Kasumi-1 (cell line): ENCODE measurements around the gene CDK14.
A peak's percentile ranks its signal among the peaks of the same experiment; 100 is the strongest.

Experiments
- DNase-seq, 2 experiments: peaks; one replicate each; lab custom pipeline; 2025; lab: John Stamatoyannopoulos, UW

The CDK14 gene

DNA sequence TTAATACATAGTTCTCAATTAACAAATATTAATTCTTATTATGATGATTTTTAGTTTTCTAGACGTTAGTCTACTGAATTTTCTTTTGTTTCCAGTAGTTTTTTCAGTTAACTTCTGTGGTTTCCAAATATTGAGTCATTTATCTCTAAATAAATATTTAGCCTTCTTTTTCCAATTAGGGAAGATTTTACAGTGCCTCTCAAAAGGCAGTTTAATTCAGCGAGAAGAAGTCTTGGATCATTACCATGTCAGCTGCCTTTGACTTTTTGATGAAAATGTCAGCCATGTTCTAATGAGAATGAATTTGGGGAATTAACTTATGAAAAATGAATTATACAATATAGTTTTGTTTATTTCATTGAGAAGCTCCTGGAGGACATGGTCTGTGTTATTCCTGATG lies 90.0 kb downstream of the CDK14 start:
- no peak for DNase-seq

DNA sequence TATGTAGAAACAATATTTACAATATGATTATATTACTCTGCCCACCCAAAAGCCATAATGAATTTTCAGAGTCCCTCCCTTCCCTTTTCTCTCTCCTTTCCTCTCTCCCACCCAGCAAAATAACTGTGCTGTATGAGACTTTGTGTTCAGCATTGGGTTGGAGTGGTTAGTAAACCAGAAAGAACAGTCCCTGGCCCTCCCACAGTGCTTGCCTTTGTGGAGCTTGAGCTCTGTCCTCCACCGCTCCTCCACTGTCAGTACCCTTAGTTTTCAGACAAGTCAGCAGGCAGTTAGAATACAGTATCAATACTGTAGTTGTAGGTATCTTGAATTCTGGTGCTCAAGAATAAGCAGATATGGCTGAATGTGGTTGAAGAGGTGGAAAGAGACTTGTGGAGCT lies 92.7 kb downstream of the CDK14 start:
- no peak for DNase-seq

DNA sequence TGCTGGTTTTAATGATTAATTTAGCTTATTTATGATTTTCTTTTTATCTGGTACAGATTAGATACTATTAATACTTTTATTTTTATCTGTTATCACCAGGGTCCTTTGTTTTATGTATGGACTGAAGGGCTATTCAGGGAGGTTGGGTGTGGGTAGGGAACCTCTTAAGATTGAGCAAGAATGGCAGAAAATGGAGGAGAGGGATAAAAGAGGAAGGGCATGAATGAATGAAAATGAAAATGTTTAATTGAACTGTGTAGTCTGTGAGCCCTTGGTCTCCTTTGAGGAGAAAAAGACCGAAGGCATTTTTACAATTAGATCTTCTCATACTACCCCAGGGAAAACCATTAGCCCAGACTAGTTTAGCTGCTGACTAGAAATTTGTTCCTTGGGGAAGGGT lies 93.1 kb downstream of the CDK14 start:
- no peak for DNase-seq

DNA sequence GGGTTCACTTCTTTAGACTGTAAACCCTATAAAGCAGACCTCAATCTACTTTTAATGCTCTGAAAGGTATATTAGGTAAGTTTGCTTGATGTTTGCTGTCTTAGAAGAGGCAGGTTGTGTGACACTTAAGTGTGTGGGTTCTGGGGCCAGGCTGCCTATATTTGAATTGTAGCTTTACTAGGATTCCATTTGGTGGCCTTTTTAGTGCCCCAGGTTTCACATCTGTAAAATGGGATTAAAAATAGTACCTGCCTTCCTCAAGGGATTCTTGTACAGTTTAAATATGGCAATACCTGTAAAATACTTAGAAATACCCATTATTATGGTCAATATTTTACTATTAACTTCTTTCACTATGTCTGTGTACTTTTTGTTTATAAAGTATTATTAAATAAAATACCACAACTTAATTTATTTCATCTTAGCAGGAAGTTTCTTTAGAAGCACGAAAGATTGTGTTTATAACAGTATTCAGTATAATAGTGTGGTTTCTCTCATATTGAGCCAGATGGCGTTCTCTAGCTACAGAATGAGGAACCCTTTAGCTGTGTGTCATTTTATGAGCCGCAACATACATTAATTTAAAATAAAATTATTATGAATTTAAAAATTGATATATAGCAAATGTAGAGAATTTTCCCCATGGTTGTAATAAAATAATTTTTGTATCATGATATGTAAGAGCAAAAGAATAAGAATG lies 94.2 kb downstream of the CDK14 start:
- DNase-seq: no peak

DNA sequence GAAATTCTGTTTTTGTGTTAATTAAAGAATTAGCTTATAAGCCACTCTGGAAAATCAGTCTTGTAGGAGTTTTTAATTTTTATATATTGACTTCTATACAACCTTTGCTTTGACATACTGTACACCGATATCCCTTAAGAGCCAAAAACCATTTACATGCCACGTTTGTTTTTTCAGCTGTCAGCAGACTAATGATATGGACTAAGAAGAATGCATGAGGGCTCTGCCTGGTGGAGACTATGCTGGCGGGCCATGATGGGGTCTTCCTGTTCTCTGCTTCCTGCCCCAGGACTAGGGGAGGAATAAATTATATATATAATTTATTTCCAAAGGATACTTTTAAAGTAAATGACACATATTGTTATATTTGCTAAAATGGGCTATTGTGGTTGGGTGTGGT lies 96.3 kb downstream of the CDK14 start:
- no peak for DNase-seq

DNA sequence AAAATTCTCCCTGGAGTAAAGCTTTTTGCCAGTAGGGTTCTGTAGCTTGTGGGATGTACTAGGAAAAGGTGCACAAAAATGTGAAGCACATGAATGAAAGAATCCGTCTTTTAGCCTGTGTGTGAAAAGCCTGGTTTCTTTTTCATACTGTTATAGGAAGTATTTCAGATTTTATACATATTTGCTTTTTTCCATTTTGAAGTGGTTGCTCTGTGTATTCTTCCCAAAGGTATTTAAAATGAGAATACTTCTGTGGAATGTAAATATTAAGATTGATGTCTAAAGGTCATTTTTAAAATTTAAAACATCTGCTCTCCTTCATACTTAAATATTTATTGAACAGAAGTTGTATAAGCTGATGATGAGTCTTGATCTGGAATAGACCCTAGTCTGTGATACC lies 96.8 kb downstream of the CDK14 start:
- no peak for DNase-seq

DNA sequence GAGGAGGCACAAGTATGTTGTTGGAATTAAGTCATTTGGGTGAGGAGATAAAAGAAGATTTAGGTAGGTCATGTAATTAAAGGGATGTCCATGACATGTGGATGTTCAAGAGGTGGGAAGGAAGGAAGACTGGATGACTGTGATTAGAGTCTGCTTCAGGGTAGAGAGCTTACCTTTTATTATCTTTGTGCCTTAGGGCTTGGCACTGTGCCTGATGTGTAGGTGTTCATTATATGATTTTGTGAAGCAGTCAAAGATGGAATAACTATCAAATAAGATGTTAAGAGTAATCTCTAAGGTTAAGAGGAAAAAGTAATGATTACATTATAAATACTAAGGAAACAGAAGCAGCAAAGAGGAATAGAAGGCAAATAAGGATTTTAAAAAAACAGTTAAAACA lies 97.8 kb downstream of the CDK14 start:
- no peak for DNase-seq

DNA sequence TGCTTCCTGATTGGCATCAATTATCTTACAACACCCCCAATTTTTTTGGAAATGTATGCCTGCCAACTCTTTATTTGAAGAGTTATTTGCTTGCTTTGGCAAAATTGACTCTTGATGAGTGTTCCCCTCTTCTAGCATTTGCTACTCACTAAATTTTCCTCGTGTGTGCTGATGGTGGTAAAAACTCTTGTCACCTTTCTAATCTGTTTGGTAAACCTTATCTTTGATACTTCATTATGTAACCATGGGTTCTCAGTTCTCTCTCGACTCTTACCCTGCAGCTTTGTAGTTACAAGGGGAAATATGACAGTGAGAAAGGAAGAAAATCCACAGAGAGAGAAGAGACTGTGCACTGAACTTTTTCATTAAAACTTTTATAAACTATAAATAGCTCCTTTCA lies 102.5 kb downstream of the CDK14 start:
- DNase-seq: no peak

DNA sequence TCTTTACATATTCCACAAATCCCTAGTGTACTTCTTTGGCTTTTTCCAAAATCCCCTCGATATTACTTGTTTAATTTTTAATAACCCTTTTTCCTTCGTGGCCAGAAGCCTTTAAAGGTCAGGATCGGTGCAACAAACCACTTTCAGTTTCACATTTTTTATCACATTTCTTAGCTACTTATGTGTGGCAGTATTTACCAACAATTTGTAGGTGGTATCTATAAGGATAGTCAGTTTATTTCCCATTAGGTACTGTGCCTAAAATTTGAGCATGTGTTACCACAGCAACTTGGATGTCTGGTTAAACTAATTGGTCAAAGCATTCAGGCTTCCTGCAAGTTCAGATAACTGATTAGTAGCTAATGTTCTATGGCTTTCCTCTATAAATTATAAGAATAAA lies 104.9 kb downstream of the CDK14 start:
- no peak for DNase-seq

DNA sequence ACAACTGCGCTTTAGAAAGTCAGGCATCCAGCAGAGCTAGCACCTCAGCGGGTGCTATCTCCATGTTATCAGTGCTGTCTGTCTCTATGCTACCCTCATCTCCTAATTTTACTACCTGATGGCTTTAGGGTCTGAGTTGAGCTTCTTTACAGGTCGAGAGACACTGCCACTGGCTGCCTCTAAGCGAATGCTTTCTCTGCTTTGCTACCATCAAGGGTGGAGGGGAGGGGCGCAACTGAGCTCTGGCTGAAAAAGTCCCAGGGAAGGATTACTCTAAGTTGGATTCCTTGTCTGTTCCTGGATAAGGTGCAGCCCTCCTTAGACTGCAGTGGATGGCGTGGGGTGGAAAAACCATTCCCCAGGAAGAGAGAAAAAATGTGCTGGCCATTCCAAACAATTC lies 105.7 kb downstream of the CDK14 start:
- no peak for DNase-seq

DNA sequence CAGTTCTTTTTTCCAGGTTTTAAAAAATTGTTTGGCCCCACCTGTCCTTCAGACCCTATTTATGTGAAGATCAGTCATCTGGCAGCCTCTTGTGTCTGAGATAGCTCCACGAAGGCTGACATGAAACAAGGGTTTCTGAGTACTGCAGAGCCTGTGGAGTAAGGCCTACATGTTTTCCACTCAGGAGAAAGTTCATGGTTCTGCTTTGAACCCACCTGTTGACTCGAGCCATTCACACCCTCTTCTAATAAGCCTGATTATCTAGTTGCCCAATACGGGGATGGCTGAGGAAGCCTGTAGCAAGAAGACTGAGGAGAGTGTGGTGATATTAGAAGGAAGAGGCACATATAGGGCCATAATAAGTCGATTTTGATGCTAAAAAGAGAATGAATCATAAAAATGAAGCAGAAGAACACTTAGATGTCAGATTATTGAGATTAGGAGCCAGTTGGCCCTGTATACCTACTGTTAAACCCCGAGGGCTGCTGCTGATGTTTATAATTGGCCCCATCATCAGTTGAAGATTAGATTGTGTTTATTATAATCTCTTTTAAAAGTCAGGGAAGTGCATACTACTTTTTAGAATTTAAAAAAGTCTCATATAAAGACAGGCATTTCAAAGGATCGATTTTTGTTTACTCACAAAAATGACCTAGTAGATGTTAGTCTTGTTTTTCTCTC lies 109.4 kb downstream of the CDK14 start:
- no peak for DNase-seq

DNA sequence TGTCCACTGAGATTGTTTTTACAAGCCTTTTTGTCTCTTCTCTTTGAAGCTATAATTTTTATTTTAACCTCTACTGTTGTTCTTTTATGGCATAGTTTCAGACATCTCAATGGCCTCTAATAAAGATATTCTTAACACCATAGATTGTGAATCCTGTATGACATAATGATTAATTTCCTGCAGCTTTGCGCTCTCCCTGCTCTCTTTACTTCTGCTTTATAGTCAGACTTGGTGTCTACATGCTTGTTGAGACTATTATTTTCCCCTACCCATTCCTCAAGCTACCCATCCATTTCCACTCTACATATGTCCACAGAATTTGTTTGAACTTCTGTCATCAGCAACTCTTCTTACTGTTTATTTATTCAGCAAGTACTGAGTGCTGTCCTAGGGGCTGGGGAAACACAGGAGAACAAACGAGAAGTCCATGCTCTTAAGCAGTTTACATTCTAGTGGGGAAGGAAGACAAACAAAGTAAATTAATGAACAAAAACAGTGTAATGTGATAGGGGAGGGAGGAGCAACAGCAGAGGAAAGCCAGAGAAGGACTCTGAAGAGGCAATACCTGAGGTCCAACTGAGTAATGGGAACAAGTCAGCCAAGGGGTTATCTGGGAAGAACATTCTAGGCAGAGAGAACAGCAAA lies 110.1 kb downstream of the CDK14 start:
- peak; percentile 22 to 23 for DNase-seq

DNA sequence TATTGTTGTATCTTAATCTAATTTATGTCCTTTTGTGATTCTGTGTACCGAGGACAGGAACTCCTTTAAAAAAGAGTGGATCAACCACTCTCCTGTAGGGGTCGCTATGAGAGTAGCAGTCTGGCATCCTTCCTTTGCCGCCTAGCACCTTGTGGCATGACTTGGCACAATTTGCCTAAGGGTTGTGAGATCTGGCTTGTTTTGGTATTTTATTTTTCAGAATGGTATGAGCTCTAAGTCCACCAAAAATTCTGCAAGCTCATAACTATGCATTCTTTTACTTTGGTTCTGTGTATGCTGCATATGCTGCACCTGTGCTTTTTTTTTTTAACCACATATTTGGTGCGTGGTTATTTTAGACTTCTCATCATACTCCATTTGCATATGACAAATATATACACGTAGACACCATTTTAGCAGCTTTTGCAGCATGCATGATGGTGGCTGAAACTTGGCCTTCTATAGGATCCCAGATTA lies 112.8 kb downstream of the CDK14 start:
- peak; percentile 21 to 45 for DNase-seq

DNA sequence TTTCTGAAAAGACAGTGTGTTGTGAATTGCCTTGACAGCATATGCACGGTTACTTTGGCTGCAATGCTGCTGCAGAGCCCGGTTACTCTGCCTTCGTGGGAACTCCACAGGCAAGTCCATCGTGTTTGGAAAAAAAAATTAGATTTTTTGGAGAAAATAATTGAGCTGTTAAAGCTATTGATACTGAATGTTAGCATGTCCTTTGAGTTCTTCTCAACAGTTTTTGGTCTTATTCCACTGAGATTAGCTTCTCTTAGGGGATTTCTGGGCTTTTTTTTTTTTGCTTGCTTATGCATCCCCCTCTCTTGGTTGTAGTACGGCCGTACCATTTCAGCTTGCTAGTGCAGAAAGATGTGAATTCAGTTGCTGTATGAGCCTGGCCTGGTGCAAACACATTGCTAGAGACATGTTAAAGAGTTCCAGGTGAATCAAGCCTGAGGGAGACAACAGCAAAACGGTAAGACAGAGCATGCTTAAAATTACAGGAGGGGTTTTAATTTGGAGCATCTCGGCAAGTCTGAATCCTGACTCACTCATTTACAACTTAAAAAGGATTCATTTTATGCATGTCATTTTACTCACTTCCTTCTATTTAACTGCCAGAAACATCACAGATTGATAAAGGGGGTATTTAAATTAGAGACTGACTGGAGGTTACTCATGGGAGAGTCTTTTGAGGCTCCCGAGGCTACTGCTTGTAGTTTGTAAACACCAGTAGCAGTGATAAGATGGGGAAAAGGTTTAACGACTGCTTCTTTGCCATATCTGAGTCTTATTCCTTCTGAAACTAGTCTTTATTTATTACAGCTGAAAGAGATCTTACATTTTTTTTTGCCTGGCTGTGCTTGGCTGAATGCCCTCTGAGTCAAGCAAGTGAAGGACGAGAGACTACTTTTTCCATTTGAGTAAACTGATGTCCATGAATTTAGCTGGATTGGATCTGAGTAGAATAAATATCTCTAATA lies 113.7 kb downstream of the CDK14 start:
- DNase-seq: no peak

DNA sequence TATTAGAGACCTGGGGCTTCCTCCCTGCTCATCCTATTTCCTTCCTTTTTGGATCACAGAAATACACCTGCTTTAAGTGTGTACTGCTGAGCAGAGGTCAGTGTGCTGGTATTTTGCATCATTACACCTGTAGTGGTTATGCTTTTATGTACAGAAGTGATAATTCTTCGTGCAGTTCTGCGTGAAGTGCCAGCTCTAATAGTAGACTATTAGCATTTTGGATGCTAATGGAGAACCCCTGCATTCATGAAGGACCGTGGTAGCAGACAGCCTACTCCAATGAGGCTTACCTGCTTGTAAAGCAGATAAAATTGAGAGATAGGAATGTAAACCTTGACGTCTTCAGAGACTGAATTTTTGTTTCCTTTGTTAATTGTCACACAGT lies 114.3 kb downstream of the CDK14 start:
- DNase-seq: no peak

DNA sequence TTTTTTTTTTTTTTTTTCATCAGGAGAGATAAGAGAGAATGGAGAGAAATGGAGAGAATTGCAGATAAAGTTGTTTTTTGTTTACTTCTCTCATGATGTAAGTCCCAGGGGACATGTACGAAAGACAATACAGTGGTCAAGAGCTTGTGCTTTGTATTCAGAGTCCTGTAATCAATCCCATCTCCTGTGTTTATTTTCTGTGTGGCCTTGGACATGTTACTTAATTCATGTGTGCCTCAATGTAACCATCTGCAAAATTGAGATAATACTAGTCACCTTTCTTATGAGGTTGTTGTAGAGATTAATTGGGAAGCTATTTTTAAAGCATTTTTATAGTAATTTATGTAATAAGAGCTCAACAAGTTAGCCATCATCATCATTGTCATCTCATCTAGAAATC lies 117.5 kb downstream of the CDK14 start:
- DNase-seq: no peak

DNA sequence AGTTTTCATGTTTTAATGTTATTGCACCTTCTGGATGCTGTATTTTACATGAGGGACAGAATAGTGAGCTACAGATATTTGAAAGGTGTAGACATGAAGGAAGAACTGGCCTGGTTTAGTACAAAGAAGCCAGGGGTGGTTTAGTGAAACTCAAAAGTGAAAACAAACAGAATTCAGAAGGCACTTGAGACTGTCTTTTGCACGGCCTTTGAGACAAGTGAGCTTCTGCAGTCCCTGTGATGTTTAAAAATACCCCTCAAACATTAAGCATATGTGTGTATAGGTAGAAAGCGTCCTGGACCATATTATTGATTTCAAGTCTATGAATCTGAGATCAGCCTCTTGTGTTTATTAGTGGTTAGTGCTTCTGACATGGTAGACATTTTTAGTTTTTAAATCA lies 118.9 kb downstream of the CDK14 start:
- no peak for DNase-seq

DNA sequence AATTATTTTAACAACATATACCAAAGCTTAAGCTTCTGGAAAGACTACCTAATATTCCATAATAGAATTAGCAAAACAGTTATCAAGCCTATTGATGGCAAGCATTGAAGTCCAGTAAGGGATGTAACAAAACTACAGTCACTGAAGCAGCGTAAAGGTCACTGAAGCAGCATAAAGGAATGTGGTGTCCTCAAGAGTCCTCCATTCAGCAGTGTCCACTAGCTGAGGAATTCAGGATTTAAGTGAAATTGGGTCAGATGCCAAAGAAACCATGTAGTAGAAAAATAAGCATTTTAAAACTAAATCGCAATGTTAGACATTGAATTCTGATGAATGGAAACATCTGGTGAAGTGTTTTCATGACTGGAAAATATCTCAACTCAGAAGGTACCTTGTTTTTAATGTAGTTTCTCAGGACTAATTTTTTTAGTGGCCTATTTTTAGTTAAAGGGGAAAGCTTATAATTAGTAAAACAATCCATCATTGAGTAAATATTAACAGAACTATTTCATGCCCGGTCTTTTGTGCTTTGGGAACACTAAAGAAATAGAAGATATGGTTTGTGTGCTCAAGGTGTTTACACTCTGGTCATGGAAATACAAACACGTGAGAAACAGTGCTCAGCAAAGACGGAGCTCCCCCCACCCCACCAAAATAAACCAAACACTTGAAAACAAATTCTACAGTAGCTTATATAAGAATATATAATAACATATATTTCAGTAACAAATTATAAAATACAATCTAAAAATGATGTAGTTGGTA lies 121.4 kb downstream of the CDK14 start:
- no peak for DNase-seq

DNA sequence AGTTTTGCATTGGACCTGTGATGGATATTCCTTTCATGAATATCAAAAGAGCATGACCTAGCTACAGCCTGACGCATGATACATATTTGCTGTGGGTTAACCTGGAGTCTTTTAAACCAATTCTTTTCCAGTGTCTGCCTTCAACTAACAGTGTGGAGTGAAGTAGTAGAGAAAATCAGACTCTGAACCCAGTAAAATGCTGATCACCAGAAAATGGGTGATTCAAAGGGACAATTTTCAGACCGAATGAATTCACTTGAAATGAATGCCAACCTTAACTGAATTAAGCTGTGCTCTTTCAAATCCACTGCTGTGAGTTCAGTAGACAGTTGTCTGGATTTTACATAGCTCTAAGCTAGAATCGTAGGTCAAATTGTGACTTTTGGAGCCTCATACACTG lies 123.0 kb downstream of the CDK14 start:
- DNase-seq: no peak

DNA sequence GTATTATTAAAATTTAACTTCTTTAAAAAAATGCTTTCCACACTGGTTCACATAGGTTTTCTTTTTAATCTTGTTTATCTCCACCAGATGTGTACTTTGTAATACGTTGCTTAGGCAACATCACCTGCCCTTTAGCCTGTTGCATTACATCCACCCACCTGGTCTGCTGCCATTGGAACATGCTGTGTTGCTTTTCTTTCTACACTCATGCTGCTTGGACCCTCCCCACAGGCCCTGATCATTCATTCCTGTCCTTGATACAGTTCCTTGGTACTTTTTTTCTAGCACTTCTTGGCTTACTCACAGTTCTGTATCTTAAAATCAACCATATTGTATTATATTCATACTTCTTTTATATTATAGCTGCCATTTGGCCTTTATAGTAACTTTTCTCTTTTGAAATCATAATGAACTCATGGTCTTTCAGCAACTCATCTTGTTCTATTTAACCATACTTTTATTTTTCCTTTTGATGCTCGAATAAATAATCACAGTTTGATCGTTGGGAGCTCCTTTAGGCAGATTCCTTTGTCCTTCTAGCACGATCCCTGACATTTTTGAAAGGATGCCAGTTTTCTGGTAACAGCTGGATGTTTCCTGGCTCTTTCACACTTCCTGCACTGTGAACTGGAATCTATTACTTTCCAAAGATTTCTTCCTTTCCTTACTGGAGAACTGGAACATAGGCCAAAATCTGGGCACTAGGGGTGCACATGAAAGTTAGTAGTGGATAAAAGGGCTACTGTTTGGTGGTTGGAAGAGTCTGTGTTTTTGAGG lies 125.1 kb downstream of the CDK14 start:
- DNase-seq: no peak
